ENCODE data around the gene HLCS. TPM values are rescaled to one million over a fixed set of nuclear protein-coding genes. Genes with fewer than 3 reads are reported as not detected.

The HLCS gene
- total RNA-seq, 4 donors from 2014 or later, result 20.0 to 75.4 (median 32.8) TPM

- TF ChIP-seq POLR2AphosphoS5 (IDR thresholded peaks at IDR 0.05) (no peak), EP300 (IDR thresholded peaks at IDR 0.05; ENCODE audit: low read depth) (no peak), CTCF (IDR thresholded peaks at IDR 0.05) (no peak), POLR2A (IDR thresholded peaks at IDR 0.05) (no peak)
- intact Hi-C loops (cut with DNase I; ENCODE audit: low total_unique reads), result no loop called here
- DNase-seq, result no peak
- Histone ChIP-seq H3K27me3 (peaks cover 61% of the 10 kb centered on the region), H3K4me3 (no peak overlapping the region), H3K9me3 (no peaks in the 10 kb centered on the region), H3K27ac (no peak overlapping the region), H3K4me1 (no peaks in the 10 kb centered on the region), H3K36me3 (no peaks in the 10 kb centered on the region)
- WGBS, 2 donors (ENCODE audit: low coverage in 1 of 2), result 78% methylated on average over 7 of the region's 7 CpGs; no CpG with 5 or more reads in 1 of the 2 donors
- in situ Hi-C loops (cut with MboI; ENCODE audit: low pct_ligation_motif_present in 1 of 4, low pct_unique_long_range_greater_than_20kb in 1 of 4, low sequenced_read_pairs in 3 of 4), result no loop called here
These were observed 233.7 kb downstream of the HLCS start for GRCh38 chr21:36732761-36733160.

- no peak for DNase-seq
- in situ Hi-C loops (cut with MboI; ENCODE audit: low pct_ligation_motif_present in 1 of 4, low pct_unique_long_range_greater_than_20kb in 1 of 4, low sequenced_read_pairs in 3 of 4), result no loop called here
- Histone ChIP-seq H3K9me3 (no peaks in the 10 kb centered on the region), H3K4me1 (no peaks in the 10 kb centered on the region), H3K27me3 (peaks cover 59% of the 10 kb centered on the region), H3K36me3 (no peaks in the 10 kb centered on the region), H3K4me3 (no peak overlapping the region), H3K27ac (no peak overlapping the region)
- TF ChIP-seq POLR2AphosphoS5 (IDR thresholded peaks at IDR 0.05), result no peak
- no peak for TF ChIP-seq POLR2A (IDR thresholded peaks at IDR 0.05)
- TF ChIP-seq CTCF (IDR thresholded peaks at IDR 0.05), result no peak
- TF ChIP-seq EP300 (IDR thresholded peaks at IDR 0.05; ENCODE audit: low read depth), result no peak
- intact Hi-C loops (cut with DNase I; ENCODE audit: low total_unique reads), result no loop called here
- 78 to 80% methylated on average over 4 to 14 of the region's 14 CpGs for WGBS, 2 donors (ENCODE audit: low coverage in 1 of 2)
These were observed 234.3 kb downstream of the HLCS start for GRCh38 chr21:36732217-36732616.

DNA sequence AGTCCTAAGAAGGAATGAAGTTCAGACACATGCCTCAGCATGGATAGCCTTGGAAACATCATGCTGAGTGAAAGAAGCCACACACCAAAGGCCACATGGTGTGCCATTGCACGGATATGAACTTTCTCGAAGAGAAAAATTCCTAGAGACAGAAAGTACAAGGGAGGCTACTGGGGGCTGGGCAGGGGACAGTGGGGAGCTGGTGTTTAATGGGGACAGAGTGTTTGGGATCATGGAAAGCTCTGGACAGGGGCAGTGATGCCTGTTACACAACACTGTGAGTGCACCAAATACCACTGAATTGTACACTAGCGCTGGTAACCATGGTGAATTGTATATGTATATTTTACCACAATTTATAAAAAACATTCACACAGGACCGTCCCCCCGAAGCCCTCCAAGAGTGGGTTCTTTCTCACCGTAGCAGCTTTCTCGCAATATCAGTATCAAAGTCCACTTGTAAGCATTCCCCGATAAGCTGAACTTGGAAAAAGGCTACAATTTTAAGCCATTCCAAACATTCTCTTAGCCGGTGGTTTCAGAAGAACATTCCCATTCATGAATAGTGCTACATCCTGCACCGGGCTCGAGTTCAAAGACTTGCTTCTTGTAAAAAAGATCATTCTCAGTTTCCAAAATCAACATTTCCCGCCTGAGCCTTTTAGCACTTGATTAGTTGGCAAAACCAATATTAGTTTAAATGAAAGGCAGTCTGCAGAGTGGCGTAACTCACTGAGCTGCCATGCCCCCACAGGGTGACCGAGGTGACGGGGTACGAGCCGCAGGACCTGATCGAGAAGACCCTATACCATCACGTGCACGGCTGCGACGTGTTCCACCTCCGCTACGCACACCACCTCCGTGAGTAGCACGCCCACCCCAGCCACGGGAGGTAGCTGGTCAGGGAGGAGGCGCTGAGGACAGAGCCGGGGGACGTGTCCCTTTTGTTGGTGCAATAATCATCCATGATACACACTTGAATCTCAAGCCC lies 235.9 kb downstream of the HLCS start:
- in situ Hi-C loops (cut with MboI; ENCODE audit: low pct_ligation_motif_present in 1 of 4, low pct_unique_long_range_greater_than_20kb in 1 of 4, low sequenced_read_pairs in 3 of 4) (no loop called here), intact Hi-C loops (cut with DNase I; ENCODE audit: low total_unique reads) (no loop called here)
- peaks cover 45% of the 10 kb centered on the region for H3K27me3 ChIP-seq
- no peaks in the 10 kb centered on the region for H3K36me3 ChIP-seq
- no peak overlapping the region for H3K4me3 ChIP-seq
- DNase-seq, result no peak
- TF ChIP-seq POLR2AphosphoS5 (IDR thresholded peaks at IDR 0.05) (no peak), POLR2A (IDR thresholded peaks at IDR 0.05) (no peak), CTCF (IDR thresholded peaks at IDR 0.05) (no peak), EP300 (IDR thresholded peaks at IDR 0.05; ENCODE audit: low read depth) (no peak)
- H3K9me3 ChIP-seq, result no peaks in the 10 kb centered on the region
- WGBS, 2 donors (ENCODE audit: low coverage in 1 of 2), result 49 to 71% methylated on average over 11 to 30 of the region's 30 CpGs
- H3K27ac ChIP-seq, result no peak overlapping the region
- H3K4me1 ChIP-seq, result no peaks in the 10 kb centered on the region

DNA sequence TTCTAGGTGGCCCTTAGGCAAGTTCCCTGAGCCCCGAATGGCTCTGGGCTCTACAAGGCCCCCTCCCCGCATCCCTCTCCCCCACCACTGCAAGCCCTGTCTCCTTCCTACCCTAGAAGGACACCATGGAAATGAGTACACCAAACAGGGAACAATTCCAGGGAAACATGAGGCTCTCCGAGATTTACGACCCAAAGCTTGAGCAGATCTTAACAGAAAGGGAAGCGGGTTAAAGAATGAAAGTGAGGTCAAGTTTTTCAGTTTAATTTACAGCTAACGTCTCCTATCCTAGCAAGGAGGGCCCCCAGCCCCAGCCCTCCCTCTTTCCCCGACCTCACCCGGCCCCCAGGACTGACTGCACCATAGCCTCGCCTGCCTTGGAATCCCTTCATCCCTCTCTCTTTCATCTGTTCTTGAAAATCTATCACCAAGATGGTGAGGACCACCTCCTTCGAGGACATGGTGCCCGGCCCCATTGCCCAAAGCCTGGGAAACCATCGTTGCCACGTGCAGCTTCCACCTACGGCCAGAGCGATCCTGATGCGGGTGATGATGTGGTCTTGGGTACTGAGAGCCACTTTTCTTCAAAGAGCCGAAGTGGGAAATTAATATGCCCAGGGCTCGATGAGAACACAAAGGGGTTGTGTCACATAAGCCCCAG lies 237.0 kb downstream of the HLCS start:
- TF ChIP-seq CTCF (IDR thresholded peaks at IDR 0.05) (no peak), EP300 (IDR thresholded peaks at IDR 0.05; ENCODE audit: low read depth) (no peak), POLR2A (IDR thresholded peaks at IDR 0.05) (no peak), POLR2AphosphoS5 (IDR thresholded peaks at IDR 0.05) (no peak)
- intact Hi-C loops (cut with DNase I; ENCODE audit: low total_unique reads) (no loop called here), in situ Hi-C loops (cut with MboI; ENCODE audit: low pct_ligation_motif_present in 1 of 4, low pct_unique_long_range_greater_than_20kb in 1 of 4, low sequenced_read_pairs in 3 of 4) (no loop called here)
- Histone ChIP-seq H3K9me3 (no peaks in the 10 kb centered on the region), H3K27me3 (peaks cover 41% of the 10 kb centered on the region), H3K4me3 (no peak overlapping the region), H3K4me1 (no peaks in the 10 kb centered on the region), H3K36me3 (no peaks in the 10 kb centered on the region), H3K27ac (no peak overlapping the region)
- DNase-seq, result no peak
- WGBS, 2 donors (ENCODE audit: low coverage in 1 of 2), result 64 to 65% methylated on average over 7 to 18 of the region's 18 CpGs
